Lower leg skin (tissue), 4 donors: ENCODE data around the gene MED9. TPM values are rescaled to one million over a fixed set of nuclear protein-coding genes. Genes with fewer than 3 reads are reported as not detected.

Experiments used
- DNase-seq, 2 donors: peaks; one replicate each; pipeline ENCODE4 v3.0.0-alpha.2; 2019; ENCODE audit warnings: low spot score in 2 of 2
- H3K4me3 ChIP-seq: fragments of 200-600 bp; sonication (generic); 2 replicates; pipeline ENCODE4 v1.5.1; 2017; ENCODE audit warnings: mild to moderate bottlenecking, low read depth; ENCODE audit not compliant: poor library complexity, severe bottlenecking
- POLR2A ChIP-seq, 2 donors: fragments of 450-650 bp; IDR thresholded peaks; one replicate each; pipeline ENCODE4 v1.6.1; 2016 to 2017; ENCODE audit warnings: antibody characterized with exemption in 2 of 2, mild to moderate bottlenecking in 1 of 2, moderate library complexity in 1 of 2
- WGBS, 2 donors: methylation state at CpG; one replicate each; pipeline ENCODE4 v1.1.5; 2018; 5-methylcytosine and 5-hydroxymethylcytosine counted together
- intact Hi-C: fragments of 100-400 bp; cut with DNase I; formaldehyde crosslinking; loops from one replicate; pipeline ENCODE4 v1.15.0; 2023; ENCODE audit warnings: low total_unique reads
- total RNA-seq, 4 donors: library from RNA; depleted of rRNA; stranded (reverse); fragments of >200 nt; gene quantifications; one replicate each; pipeline ENCODE4 v1.1.0, GENCODE V29; 2016
- TF ChIP-seq, protein P1 (sequence below), 3 donors: fragments of 450-650 bp; IDR thresholded peaks; one replicate each; pipeline ENCODE4 v1.5.1; 2016; ENCODE audit warnings: antibody characterized with exemption in 3 of 3, mild to moderate bottlenecking in 3 of 3, moderate library complexity in 2 of 3

MED9 gene
- total RNA-seq, 4 donors from 2014 or later: 14.8 to 29.3 (median 24.2) TPM

DNA sequence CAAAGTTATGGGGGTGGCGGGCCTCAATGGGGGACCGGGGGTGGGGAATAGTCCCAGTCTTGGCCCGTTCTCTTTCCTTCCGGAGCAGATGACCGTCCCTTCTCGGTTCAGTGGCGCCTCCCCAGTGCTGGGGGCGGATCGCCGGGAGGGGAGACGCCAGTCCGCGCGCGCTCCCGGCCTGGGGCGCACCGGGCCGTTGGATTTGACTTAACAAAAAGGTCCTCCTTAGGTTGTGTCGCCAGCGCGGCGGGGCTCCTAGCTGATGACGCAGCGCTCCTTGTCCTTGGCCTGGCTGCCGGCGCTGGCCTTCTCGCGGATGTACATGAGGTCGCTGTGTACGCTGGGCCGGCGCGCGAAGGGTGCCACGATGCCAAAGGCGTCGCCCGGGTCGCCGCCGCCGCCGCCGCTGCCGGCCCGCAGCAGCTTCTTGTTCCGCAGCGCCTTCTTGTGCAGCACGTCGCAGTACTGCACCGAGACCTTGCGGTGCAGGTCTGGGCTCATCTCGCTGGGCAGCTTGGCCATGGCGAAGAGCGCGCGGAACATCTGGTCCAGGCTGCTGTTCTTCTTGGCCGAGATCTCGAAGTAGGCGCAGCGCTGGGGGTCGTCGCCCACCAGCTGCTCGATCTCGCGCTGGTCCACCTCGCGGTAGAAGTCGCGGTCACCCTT is 18.2 kb downstream of the MED9 start:
- TF ChIP-seq, protein P1, sequence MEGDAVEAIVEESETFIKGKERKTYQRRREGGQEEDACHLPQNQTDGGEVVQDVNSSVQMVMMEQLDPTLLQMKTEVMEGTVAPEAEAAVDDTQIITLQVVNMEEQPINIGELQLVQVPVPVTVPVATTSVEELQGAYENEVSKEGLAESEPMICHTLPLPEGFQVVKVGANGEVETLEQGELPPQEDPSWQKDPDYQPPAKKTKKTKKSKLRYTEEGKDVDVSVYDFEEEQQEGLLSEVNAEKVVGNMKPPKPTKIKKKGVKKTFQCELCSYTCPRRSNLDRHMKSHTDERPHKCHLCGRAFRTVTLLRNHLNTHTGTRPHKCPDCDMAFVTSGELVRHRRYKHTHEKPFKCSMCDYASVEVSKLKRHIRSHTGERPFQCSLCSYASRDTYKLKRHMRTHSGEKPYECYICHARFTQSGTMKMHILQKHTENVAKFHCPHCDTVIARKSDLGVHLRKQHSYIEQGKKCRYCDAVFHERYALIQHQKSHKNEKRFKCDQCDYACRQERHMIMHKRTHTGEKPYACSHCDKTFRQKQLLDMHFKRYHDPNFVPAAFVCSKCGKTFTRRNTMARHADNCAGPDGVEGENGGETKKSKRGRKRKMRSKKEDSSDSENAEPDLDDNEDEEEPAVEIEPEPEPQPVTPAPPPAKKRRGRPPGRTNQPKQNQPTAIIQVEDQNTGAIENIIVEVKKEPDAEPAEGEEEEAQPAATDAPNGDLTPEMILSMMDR (IDR thresholded peaks at IDR 0.05): no peak
- no peak for TF ChIP-seq POLR2A (IDR thresholded peaks at IDR 0.05)
- peak in 1 of 2 donors; percentile 92 for DNase-seq
- 4 to 7% methylated on average over 18 to 39 of the region's 71 CpGs for WGBS, 2 donors

GRCh38 chr17:17495536-17496188 is 18.9 kb downstream of the MED9 start:
- DNase-seq: peak in 1 of 2 donors; percentile 86
- H3K4me3 ChIP-seq: peak overlapping the region; percentile 56
- intact Hi-C loops: loop anchor here (5.0 kb wide), 1 partner anchor 147 kb away; no protein-coding TSS in a partner anchor
- no peak for TF ChIP-seq POLR2A (IDR thresholded peaks at IDR 0.05)
- TF ChIP-seq, protein P1 (IDR thresholded peaks at IDR 0.05): no peak
- WGBS, 2 donors: 0 to 1% methylated on average over 50 to 53 of the region's 65 CpGs

More for the DNA sequence above, 18.2 kb downstream of the MED9 start:
- peak overlapping the region; percentile 56 for H3K4me3 ChIP-seq
- intact Hi-C loops: loop anchor here (5.0 kb wide), 1 partner anchor 147 kb away; no protein-coding TSS in a partner anchor

DNA sequence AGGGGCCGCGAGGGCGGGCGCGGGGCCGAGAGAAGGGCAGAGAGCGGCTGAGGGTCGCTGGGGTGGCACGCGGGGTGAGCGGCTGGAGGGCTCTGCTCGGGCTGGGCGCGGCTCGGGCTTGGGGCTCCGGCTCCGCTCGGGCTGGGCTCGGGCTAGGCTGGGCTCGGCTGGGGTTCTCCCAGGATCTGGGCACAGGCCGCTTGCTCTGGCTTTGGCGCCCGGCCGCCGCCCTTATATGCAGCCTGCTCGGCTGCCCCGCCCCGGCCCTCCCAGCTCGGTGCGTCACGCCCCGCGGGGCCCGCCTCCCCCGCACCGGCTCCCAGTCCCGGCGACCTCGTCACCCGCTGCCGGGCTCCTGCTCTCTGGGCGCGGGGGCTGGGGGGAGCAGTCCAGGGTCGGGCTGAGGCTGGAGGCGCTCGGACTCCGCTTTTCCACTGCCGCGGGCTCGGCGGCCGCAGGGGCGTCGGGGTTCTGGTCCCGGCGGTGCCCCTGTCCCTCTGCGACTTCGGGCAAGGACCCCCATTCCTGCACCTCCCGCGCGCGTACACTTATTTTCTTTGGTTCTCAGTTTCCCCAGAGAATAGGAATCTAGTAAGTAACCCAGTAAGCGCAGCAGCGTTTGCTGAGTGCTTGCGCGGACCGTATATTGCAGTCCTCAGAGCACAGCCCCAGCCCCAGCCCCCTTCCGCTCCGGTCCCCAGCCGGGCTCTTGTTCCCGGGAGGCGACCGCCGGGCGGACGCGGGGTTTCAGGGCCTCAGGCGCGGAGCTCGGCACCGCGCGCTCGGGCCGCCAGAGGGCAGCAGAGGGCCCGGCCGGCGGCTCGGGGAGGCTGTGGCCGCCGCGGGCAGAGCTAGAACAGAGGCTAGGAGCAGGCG is 19.6 kb downstream of the MED9 start, which contains the start of gene RASD1:
RASD1 (minus strand) TSS at position 207 of the 876 bp plus-strand sequence. CDS start 214 bp downstream, outside the sequence.
- WGBS, 2 donors: 0 to 1% methylated on average over 29 to 70 of the region's 93 CpGs
- intact Hi-C loops: loop anchor here (5.0 kb wide), 1 partner anchor 146 kb away; no protein-coding TSS in a partner anchor

DNA sequence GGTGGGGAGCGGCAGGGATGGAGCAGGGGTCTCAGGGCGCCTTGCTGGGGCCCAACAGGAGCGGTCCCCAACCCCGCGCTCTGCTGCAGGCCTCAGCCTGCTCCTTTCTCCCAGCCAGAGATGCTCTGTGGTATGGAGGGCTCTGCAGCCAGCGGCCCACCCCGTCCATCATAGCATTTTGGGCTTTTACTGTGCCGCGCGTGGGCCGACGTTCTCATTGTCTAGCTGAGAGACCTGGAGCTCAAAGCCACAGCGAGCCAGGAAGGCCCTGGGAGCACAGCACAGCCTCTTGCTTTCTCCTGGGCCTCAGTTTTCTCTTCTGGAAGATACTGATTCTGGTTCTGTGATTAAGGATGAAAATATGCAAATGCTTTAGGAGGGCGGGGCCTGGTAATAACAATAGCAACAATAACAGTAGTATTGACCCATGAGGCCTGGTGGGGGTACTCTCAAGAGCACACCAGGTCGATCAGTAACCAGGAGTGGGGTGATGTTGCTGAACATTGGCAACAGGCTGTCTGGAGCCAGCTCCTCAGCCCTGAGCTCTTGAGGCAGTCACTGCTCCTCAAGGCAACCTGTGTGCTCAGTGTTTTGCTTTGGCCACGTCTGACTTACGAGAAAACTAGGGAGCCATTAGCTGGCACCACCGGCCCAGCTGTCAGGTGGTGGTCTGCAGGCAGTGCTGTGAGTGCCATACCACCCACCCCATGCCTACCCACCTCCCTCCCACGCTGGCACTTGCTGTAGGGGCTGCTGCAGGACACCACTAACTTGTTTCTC is 20.5 kb downstream of the MED9 start:
- WGBS, 2 donors: 40 to 49% methylated on average over 15 to 19 of the region's 19 CpGs
- no peak for TF ChIP-seq POLR2A (IDR thresholded peaks at IDR 0.05)
- TF ChIP-seq, protein P1 (IDR thresholded peaks at IDR 0.05): no peak
- no peak for DNase-seq
- H3K4me3 ChIP-seq: no peak overlapping the region
- intact Hi-C loops: loop anchor here (5.0 kb wide), 1 partner anchor 145 kb away; no protein-coding TSS in a partner anchor

More for the DNA sequence above, 19.6 kb downstream of the MED9 start, which contains the start of gene RASD1:
- peak in 1 of 2 donors; percentile 97 for TF ChIP-seq POLR2A (IDR thresholded peaks at IDR 0.05)
- TF ChIP-seq, protein P1 (IDR thresholded peaks at IDR 0.05): peak in 1 of 3 donors; percentile 33
- peak within 1 kb of the TSS; percentile 56 for H3K4me3 ChIP-seq
- peak; percentile 86 to 98 for DNase-seq
